Mesenchymal stem cell (in vitro differentiated cells and primary cell): Measurements from ENCODE around the gene RAB40C.

Experiments
- DNase-seq: peaks from one replicate; pipeline ENCODE4 v3.0.0-alpha.2; 2013
- H2AFZ ChIP-seq: one replicate; pipeline ENCODE4 v1.6.1; 2013; ENCODE audit warnings: low read depth, mild to moderate bottlenecking, control low read depth, inconsistent platforms, low read length, moderate library complexity
- H2AK5ac ChIP-seq: 2 replicates; pipeline ENCODE4 v1.6.1; 2013; ENCODE audit warnings: low read length, moderate library complexity, mild to moderate bottlenecking, inconsistent platforms; ENCODE audit not compliant: severe bottlenecking
- H2BK120ac ChIP-seq: one replicate; pipeline ENCODE4 v1.6.1; 2013; ENCODE audit warnings: low read depth, mild to moderate bottlenecking, inconsistent platforms, low read length, moderate library complexity
- H2BK12ac ChIP-seq, 2 experiments: one replicate each; pipeline ENCODE4 v1.6.1; 2013; ENCODE audit warnings: inconsistent platforms in 2 of 2, low read length in 2 of 2, mild to moderate bottlenecking in 2 of 2, moderate library complexity in 2 of 2, control low read depth in 1 of 2
- H2BK15ac ChIP-seq: one replicate; pipeline ENCODE4 v1.6.1; 2013; ENCODE audit warnings: mild to moderate bottlenecking, low read depth, inconsistent platforms; ENCODE audit not compliant: poor library complexity, severe bottlenecking
- H2BK5ac ChIP-seq: 2 replicates; pipeline ENCODE4 v1.6.1; 2013; ENCODE audit warnings: low read depth, mild to moderate bottlenecking, low read length, control low read depth, inconsistent platforms; ENCODE audit not compliant: poor library complexity, severe bottlenecking
- H3K14ac ChIP-seq, 2 experiments: one replicate each; pipeline ENCODE4 v1.6.1; 2013; ENCODE audit warnings: inconsistent platforms in 2 of 2, low read length in 2 of 2, control low read depth in 1 of 2, mild to moderate bottlenecking in 1 of 2, moderate library complexity in 1 of 2
- H3K18ac ChIP-seq, 2 experiments: one replicate each; pipeline ENCODE4 v1.6.1; 2013; ENCODE audit warnings: inconsistent platforms in 2 of 2, low read length in 2 of 2, control low read depth in 1 of 2, low read depth in 1 of 2, mild to moderate bottlenecking in 1 of 2
- H3K23ac ChIP-seq, 2 experiments: one replicate each; pipeline ENCODE4 v1.6.1; 2013; ENCODE audit warnings: inconsistent platforms in 2 of 2, low read length in 2 of 2, mild to moderate bottlenecking in 2 of 2, moderate library complexity in 2 of 2, control low read depth in 1 of 2
- H3K27ac ChIP-seq: 2 replicates; pipeline ENCODE4 v1.5.1; 2013; ENCODE audit warnings: mild to moderate bottlenecking, moderate library complexity, low read length, control low read depth, inconsistent platforms; ENCODE audit not compliant: poor library complexity, severe bottlenecking
- H3K27me3 ChIP-seq, 2 experiments: 2 replicates each; pipeline versions ENCODE4 v1.6.1 to v1.7.0; 2013; ENCODE audit warnings: low read length in 2 of 2, mild to moderate bottlenecking in 2 of 2, moderate library complexity in 2 of 2, control low read depth in 1 of 2, inconsistent platforms in 1 of 2; ENCODE audit not compliant: control insufficient read depth in 1 of 2, insufficient read depth in 1 of 2
- H3K36me3 ChIP-seq, 2 experiments: 2 replicates each; pipeline versions ENCODE4 v1.6.1 to v1.7.0; 2013; ENCODE audit warnings: low read length in 2 of 2, control low read depth in 1 of 2, inconsistent platforms in 1 of 2, low read depth in 1 of 2, mild to moderate bottlenecking in 1 of 2; ENCODE audit not compliant: insufficient read depth in 2 of 2, control insufficient read depth in 1 of 2
- H3K4ac ChIP-seq, 2 experiments: one replicate each; pipeline ENCODE4 v1.6.1; 2013; ENCODE audit warnings: inconsistent platforms in 2 of 2, low read length in 2 of 2, mild to moderate bottlenecking in 2 of 2, moderate library complexity in 2 of 2, control low read depth in 1 of 2, low read depth in 1 of 2
- H3K4me1 ChIP-seq: 2 replicates; pipeline ENCODE4 v1.6.1; 2013; ENCODE audit warnings: low read depth, low read length, control low read depth; ENCODE audit not compliant: control insufficient read depth, insufficient read depth
- H3K4me2 ChIP-seq: 2 replicates; pipeline ENCODE4 v1.6.1; 2013; ENCODE audit warnings: low read length, mild to moderate bottlenecking, inconsistent platforms; ENCODE audit not compliant: poor library complexity, severe bottlenecking
- H3K4me3 ChIP-seq, 2 experiments: 2 replicates each; pipeline versions ENCODE4 v1.5.1 to v1.7.0; 2013; ENCODE audit warnings: low read length in 2 of 2, mild to moderate bottlenecking in 2 of 2, control low read depth in 1 of 2, low read depth in 1 of 2; ENCODE audit not compliant: insufficient read depth in 1 of 2
- H3K79me1 ChIP-seq: replicated peaks from 2 replicates; pipeline ENCODE4 v1.6.1; 2013; ENCODE audit warnings: mild to moderate bottlenecking, control low read depth, low read length, inconsistent platforms; ENCODE audit not compliant: poor library complexity, severe bottlenecking
- H3K9ac ChIP-seq: 2 replicates; pipeline ENCODE4 v1.7.0; 2013; ENCODE audit warnings: mild to moderate bottlenecking, low read length, moderate library complexity
- H3K9me3 ChIP-seq: 2 replicates; pipeline ENCODE4 v1.7.0; 2013; ENCODE audit warnings: mild to moderate bottlenecking, low read length; ENCODE audit not compliant: control insufficient read depth
- H4K8ac ChIP-seq: one replicate; pipeline ENCODE4 v1.6.1; 2013; ENCODE audit warnings: inconsistent platforms, mild to moderate bottlenecking, low read length, moderate library complexity
- H4K91ac ChIP-seq: one replicate; pipeline ENCODE4 v1.6.1; 2013; ENCODE audit warnings: mild to moderate bottlenecking, low read length, inconsistent platforms
- WGBS: methylation state at CpG from one replicate; pipeline ENCODE4 v1.1.7; 2013; ENCODE audit warnings: mixed read lengths; 5-methylcytosine and 5-hydroxymethylcytosine counted together

RAB40C gene

GRCh38 chr16:620700-621525 is 31.0 kb downstream of the RAB40C start:
- H3K9ac ChIP-seq: no peak overlapping the region
- no peak overlapping the region for H3K4me2 ChIP-seq
- H2BK120ac ChIP-seq: no peak overlapping the region
- peak overlapping the region; percentile 24 for H4K8ac ChIP-seq
- H3K27ac ChIP-seq: no peak overlapping the region
- H3K36me3 ChIP-seq: peaks cover 0 to 38% of the 10 kb centered on the region in 2 experiments
- H2AFZ ChIP-seq: no peak overlapping the region
- no peaks in the 10 kb centered on the region for H3K27me3 ChIP-seq
- H4K91ac ChIP-seq: no peak overlapping the region
- H3K4me1 ChIP-seq: peaks cover 17% of the 10 kb centered on the region
- no peak overlapping the region for H3K18ac ChIP-seq
- H3K9me3 ChIP-seq: no peaks in the 10 kb centered on the region
- H3K79me1 ChIP-seq: peaks cover 44% of the 10 kb centered on the region
- no peak for DNase-seq
- 93% methylated on average over 40 of the region's 41 CpGs for WGBS
- no peak overlapping the region for H2AK5ac ChIP-seq
- no peak overlapping the region for H2BK15ac ChIP-seq
- H3K4ac ChIP-seq: no peak overlapping the region
- no peak overlapping the region for H3K4me3 ChIP-seq
- H3K23ac ChIP-seq: no peak overlapping the region
- no peak overlapping the region for H2BK12ac ChIP-seq
- H2BK5ac ChIP-seq: no peak overlapping the region
- H3K14ac ChIP-seq: no peak overlapping the region

- Histone ChIP-seq H3K18ac (peak overlapping the region in 1 of 2 experiments; percentile 43), H3K9me3 (no peaks in the 10 kb centered on the region), H3K4me1 (peaks cover 23% of the 10 kb centered on the region), H4K8ac (peak overlapping the region; percentile 24), H4K91ac (no peak overlapping the region), H2AK5ac (no peak overlapping the region), H3K4me2 (no peak overlapping the region), H3K4me3 (no peak overlapping the region), H3K14ac (peak overlapping the region in 1 of 2 experiments; percentile 39), H2BK5ac (no peak overlapping the region), H3K79me1 (peaks cover 43% of the 10 kb centered on the region), H2AFZ (no peak overlapping the region), H3K27ac (no peak overlapping the region), H3K4ac (peak overlapping the region in 1 of 2 experiments; percentile 62), H3K23ac (no peak overlapping the region), H3K9ac (peak overlapping the region; percentile 75), H3K27me3 (no peaks in the 10 kb centered on the region), H2BK120ac (no peak overlapping the region), H2BK15ac (no peak overlapping the region), H3K36me3 (peaks cover 0 to 44% of the 10 kb centered on the region in 2 experiments), H2BK12ac (peak overlapping the region in 1 of 2 experiments; percentile 40)
- WGBS: 97% methylated on average over 21 of the region's 21 CpGs
- no peak for DNase-seq
Observed at GRCh38 chr16:621526-622105, 31.8 kb downstream of the RAB40C start.

- Histone ChIP-seq H4K8ac (peak overlapping the region; percentile 70), H3K14ac (no peak overlapping the region), H3K4me3 (no peak overlapping the region), H2BK120ac (no peak overlapping the region), H2BK15ac (peak overlapping the region; percentile 55), H3K9ac (peak overlapping the region; percentile 71), H2BK5ac (no peak overlapping the region), H3K79me1 (peaks cover 34% of the 10 kb centered on the region), H3K9me3 (no peaks in the 10 kb centered on the region), H4K91ac (no peak overlapping the region), H3K18ac (peak overlapping the region in 1 of 2 experiments; percentile 49), H2AK5ac (no peak overlapping the region), H3K27me3 (no peaks in the 10 kb centered on the region), H3K23ac (no peak overlapping the region), H3K27ac (no peak overlapping the region), H3K4me2 (no peak overlapping the region), H3K36me3 (peaks cover 0 to 41% of the 10 kb centered on the region in 2 experiments), H3K4ac (no peak overlapping the region), H3K4me1 (peaks cover 35% of the 10 kb centered on the region), H2BK12ac (peak overlapping the region in 1 of 2 experiments; percentile 44), H2AFZ (no peak overlapping the region)
- WGBS: 87% methylated on average over 14 of the region's 17 CpGs
- DNase-seq: no peak
Observed at GRCh38 chr16:622920-623280, 33.0 kb downstream of the RAB40C start.

- H3K4ac ChIP-seq: no peak overlapping the region
- H2BK12ac ChIP-seq: no peak overlapping the region
- H3K23ac ChIP-seq: no peak overlapping the region
- H3K18ac ChIP-seq: no peak overlapping the region
- no peak overlapping the region for H3K27ac ChIP-seq
- no peak overlapping the region for H4K8ac ChIP-seq
- H2AK5ac ChIP-seq: no peak overlapping the region
- H2BK15ac ChIP-seq: no peak overlapping the region
- peaks cover 4 to 52% of the 10 kb centered on the region in 2 experiments for H3K36me3 ChIP-seq
- no peaks in the 10 kb centered on the region for H3K9me3 ChIP-seq
- H3K9ac ChIP-seq: no peak overlapping the region
- H3K4me2 ChIP-seq: no peak overlapping the region
- 84% methylated on average over 10 of the region's 10 CpGs for WGBS
- no peak for DNase-seq
- peaks cover 29% of the 10 kb centered on the region for H3K79me1 ChIP-seq
- H4K91ac ChIP-seq: no peak overlapping the region
- H3K4me1 ChIP-seq: peaks cover 43% of the 10 kb centered on the region
- H2BK120ac ChIP-seq: no peak overlapping the region
- H2AFZ ChIP-seq: no peak overlapping the region
- H3K4me3 ChIP-seq: no peak overlapping the region
- no peak overlapping the region for H2BK5ac ChIP-seq
- no peak overlapping the region for H3K14ac ChIP-seq
- H3K27me3 ChIP-seq: no peaks in the 10 kb centered on the region
Observed at GRCh38 chr16:624526-625070, 34.7 kb downstream of the RAB40C start.
